Stomach smooth muscle (tissue), 2 donors: ENCODE results near the gene DCAF5.

Experiments used
- H3K27ac ChIP-seq: one replicate; pipeline ENCODE4 v1.7.0; 2013; ENCODE audit warnings: mild to moderate bottlenecking, low read length, inconsistent platforms
- H3K27me3 ChIP-seq, 2 donors: one replicate each; pipeline ENCODE4 v1.7.0; 2013; ENCODE audit warnings: low read length in 2 of 2; ENCODE audit not compliant: insufficient read depth in 2 of 2, control insufficient read depth in 1 of 2
- H3K36me3 ChIP-seq, 2 donors: one replicate each; pipeline ENCODE4 v1.7.0; 2013; ENCODE audit warnings: low read length in 2 of 2; ENCODE audit not compliant: control insufficient read depth in 2 of 2, insufficient read depth in 2 of 2
- H3K4me1 ChIP-seq: one replicate; pipeline ENCODE4 v1.7.0; 2013; ENCODE audit warnings: low read length; ENCODE audit not compliant: control insufficient read depth, insufficient read depth
- H3K4me3 ChIP-seq, 2 donors: one replicate each; pipeline ENCODE4 v1.7.0; 2013; ENCODE audit warnings: low read length in 2 of 2
- H3K9ac ChIP-seq, 2 donors: one replicate each; pipeline ENCODE4 v1.7.0; 2013; ENCODE audit warnings: low read length in 2 of 2, mild to moderate bottlenecking in 1 of 2
- H3K9me3 ChIP-seq, 2 donors: one replicate each; pipeline ENCODE4 v1.7.0; 2013; ENCODE audit warnings: low read length in 2 of 2; ENCODE audit not compliant: control insufficient read depth in 2 of 2
- donor health status: healthy.
- donor health status: Pancreatic carcinoma.

DCAF5 gene

GRCh38 chr14:69005432-69006148 lies 147.3 kb downstream of the DCAF5 start:
- H3K4me3 ChIP-seq: no peak overlapping the region
- no peaks in the 10 kb centered on the region for H3K36me3 ChIP-seq
- H3K9me3 ChIP-seq: no peaks in the 10 kb centered on the region
- no peaks in the 10 kb centered on the region for H3K27me3 ChIP-seq
- H3K27ac ChIP-seq: peak overlapping the region; percentile 31
- H3K4me1 ChIP-seq: peaks cover 19% of the 10 kb centered on the region
- peak overlapping the region in 1 of 2 donors; percentile 28 for H3K9ac ChIP-seq

- peak overlapping the region; percentile 31 for H3K27ac ChIP-seq
- peaks cover 19% of the 10 kb centered on the region for H3K4me1 ChIP-seq
- no peaks in the 10 kb centered on the region for H3K36me3 ChIP-seq
Observed at GRCh38 chr14:69004731-69005431, 148.0 kb downstream of the DCAF5 start.

GRCh38 chr14:69003626-69004025 lies 149.3 kb downstream of the DCAF5 start:
- no peak overlapping the region for H3K9ac ChIP-seq
- peaks cover 19% of the 10 kb centered on the region for H3K4me1 ChIP-seq
- no peak overlapping the region for H3K4me3 ChIP-seq
- H3K27me3 ChIP-seq: no peaks in the 10 kb centered on the region
- no peak overlapping the region for H3K27ac ChIP-seq
- H3K9me3 ChIP-seq: no peaks in the 10 kb centered on the region
- no peaks in the 10 kb centered on the region for H3K36me3 ChIP-seq

More at GRCh38 chr14:69004731-69005431, 148.0 kb downstream of the DCAF5 start:
- Histone ChIP-seq H3K4me3 (no peak overlapping the region), H3K9me3 (no peaks in the 10 kb centered on the region), H3K27me3 (no peaks in the 10 kb centered on the region), H3K9ac (peak overlapping the region in 1 of 2 donors; percentile 13)

- H3K9me3 ChIP-seq: no peaks in the 10 kb centered on the region
- no peak overlapping the region for H3K4me3 ChIP-seq
- H3K9ac ChIP-seq: no peak overlapping the region
- H3K36me3 ChIP-seq: no peaks in the 10 kb centered on the region
- H3K27ac ChIP-seq: no peak overlapping the region
- H3K27me3 ChIP-seq: no peaks in the 10 kb centered on the region
- peaks cover 19% of the 10 kb centered on the region for H3K4me1 ChIP-seq
Observed at GRCh38 chr14:69002069-69002468, 150.8 kb downstream of the DCAF5 start.

- H3K4me1 ChIP-seq: peaks cover 19% of the 10 kb centered on the region
- no peaks in the 10 kb centered on the region for H3K27me3 ChIP-seq
- H3K9ac ChIP-seq: no peak overlapping the region
- H3K9me3 ChIP-seq: no peaks in the 10 kb centered on the region
- H3K4me3 ChIP-seq: no peak overlapping the region
- H3K36me3 ChIP-seq: no peaks in the 10 kb centered on the region
- H3K27ac ChIP-seq: no peak overlapping the region
Observed at GRCh38 chr14:69001375-69001774, 151.5 kb downstream of the DCAF5 start.
